NK-92 (cell line): ENCODE data around the gene ZC3H7B.
"Not testable (repeated sequence)": the region's sequence is repeated elsewhere in the genome, so short reads cannot be mapped to it uniquely, and the experiment has no call there.

Experiments used
- DNase-seq: peaks from one replicate; lab custom pipeline; 2025; ENCODE audit not compliant: unreplicated experiment; lab: John Stamatoyannopoulos, UW

The ZC3H7B gene

GRCh38 chr22:41301085-41302020 lies at the start of gene ZC3H7B:
Gene ZC3H7B (plus strand): TSS chr22:41301525. CDS start chr22:41320661, 19,136 bp downstream.
- no peak for DNase-seq

- DNase-seq, result no peak
These were observed 49.0 kb upstream of the ZC3H7B start for GRCh38 chr22:41252365-41252764.

GRCh38 chr22:41254230-41254629 lies 47.1 kb upstream of the ZC3H7B start:
- no peak for DNase-seq

GRCh38 chr22:41256254-41257253 lies 44.8 kb upstream of the ZC3H7B start:
- DNase-seq, result no peak

- DNase-seq, result no peak
These were observed 43.6 kb upstream of the ZC3H7B start for GRCh38 chr22:41257696-41258095.

GRCh38 chr22:41259756-41260155 lies 41.6 kb upstream of the ZC3H7B start:
- not testable (repeated sequence) for DNase-seq

GRCh38 chr22:41260871-41261270 lies 40.5 kb upstream of the ZC3H7B start:
- no peak for DNase-seq

- no peak for DNase-seq
These were observed 39.6 kb upstream of the ZC3H7B start for GRCh38 chr22:41261541-41262249.

- no peak for DNase-seq
These were observed 39.0 kb upstream of the ZC3H7B start for GRCh38 chr22:41262250-41262765.

GRCh38 chr22:41263704-41264103 lies 37.6 kb upstream of the ZC3H7B start:
- DNase-seq, result no peak

- DNase-seq, result no peak
These were observed 36.9 kb upstream of the ZC3H7B start for GRCh38 chr22:41264408-41264941.

GRCh38 chr22:41267958-41268357 lies 33.4 kb upstream of the ZC3H7B start:
- no peak for DNase-seq

- DNase-seq, result no peak
These were observed 29.5 kb upstream of the ZC3H7B start for GRCh38 chr22:41271787-41272186.

GRCh38 chr22:41273128-41273527 lies 28.2 kb upstream of the ZC3H7B start:
- DNase-seq, result no peak

- no peak for DNase-seq
These were observed 26.5 kb upstream of the ZC3H7B start for GRCh38 chr22:41274856-41275255.

GRCh38 chr22:41280065-41280464 lies 21.3 kb upstream of the ZC3H7B start:
- DNase-seq, result no peak

- DNase-seq, result no peak
These were observed 20.5 kb upstream of the ZC3H7B start for GRCh38 chr22:41280854-41281253.

GRCh38 chr22:41284465-41284864 lies 16.9 kb upstream of the ZC3H7B start:
- no peak for DNase-seq

GRCh38 chr22:41285441-41285819 lies 15.9 kb upstream of the ZC3H7B start:
- DNase-seq, result no peak
